WI38 (cell line): Measurements from ENCODE around the gene RELB.
A peak's percentile ranks its signal among the peaks of the same experiment; 100 is the strongest.

ENCODE experiments used
- H3K4me3 ChIP-seq: 2 replicates; pipeline ENCODE4 v1.5.1; 2011; ENCODE audit warnings: low read depth, mild to moderate bottlenecking, control low read depth, low read length
- TF ChIP-seq, protein P1 (sequence below): IDR thresholded peaks from 2 replicates; pipeline ENCODE4 v1.5.1; 2012; ENCODE audit warnings: low read depth, mild to moderate bottlenecking, control low read depth, low read length

RELB gene

GRCh38 chr19:45038931-45039893 lies 37.9 kb downstream of the RELB start, which contains the start of gene CLASRP:
CLASRP (plus strand) TSS chr19:45039045; CDS start chr19:45040213, 1,168 bp downstream.
- H3K4me3 ChIP-seq: peak within 1 kb of the TSS; percentile 85
- TF ChIP-seq, protein P1, sequence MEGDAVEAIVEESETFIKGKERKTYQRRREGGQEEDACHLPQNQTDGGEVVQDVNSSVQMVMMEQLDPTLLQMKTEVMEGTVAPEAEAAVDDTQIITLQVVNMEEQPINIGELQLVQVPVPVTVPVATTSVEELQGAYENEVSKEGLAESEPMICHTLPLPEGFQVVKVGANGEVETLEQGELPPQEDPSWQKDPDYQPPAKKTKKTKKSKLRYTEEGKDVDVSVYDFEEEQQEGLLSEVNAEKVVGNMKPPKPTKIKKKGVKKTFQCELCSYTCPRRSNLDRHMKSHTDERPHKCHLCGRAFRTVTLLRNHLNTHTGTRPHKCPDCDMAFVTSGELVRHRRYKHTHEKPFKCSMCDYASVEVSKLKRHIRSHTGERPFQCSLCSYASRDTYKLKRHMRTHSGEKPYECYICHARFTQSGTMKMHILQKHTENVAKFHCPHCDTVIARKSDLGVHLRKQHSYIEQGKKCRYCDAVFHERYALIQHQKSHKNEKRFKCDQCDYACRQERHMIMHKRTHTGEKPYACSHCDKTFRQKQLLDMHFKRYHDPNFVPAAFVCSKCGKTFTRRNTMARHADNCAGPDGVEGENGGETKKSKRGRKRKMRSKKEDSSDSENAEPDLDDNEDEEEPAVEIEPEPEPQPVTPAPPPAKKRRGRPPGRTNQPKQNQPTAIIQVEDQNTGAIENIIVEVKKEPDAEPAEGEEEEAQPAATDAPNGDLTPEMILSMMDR: no peak

- H3K4me3 ChIP-seq: peak overlapping the region; percentile 85
- TF ChIP-seq, protein P1: no peak
Observed at GRCh38 chr19:45040059-45040771, 39.0 kb downstream of the RELB start.

GRCh38 chr19:45041125-45041524 lies 39.9 kb downstream of the RELB start:
- no peak overlapping the region for H3K4me3 ChIP-seq

GRCh38 chr19:45045671-45046353 lies 44.5 kb downstream of the RELB start:
- TF ChIP-seq, protein P1: no peak
- H3K4me3 ChIP-seq: no peak overlapping the region

More at GRCh38 chr19:45041125-45041524, 39.9 kb downstream of the RELB start:
- TF ChIP-seq, protein P1: no peak

- TF ChIP-seq, protein P1: no peak
- H3K4me3 ChIP-seq: no peak overlapping the region
Observed at GRCh38 chr19:45046355-45046754, 45.1 kb downstream of the RELB start.

GRCh38 chr19:45047188-45047797 lies 46.0 kb downstream of the RELB start:
- no peak overlapping the region for H3K4me3 ChIP-seq
- TF ChIP-seq, protein P1: no peak
